ENCODE results near the gene HAGH. TPM values are rescaled to one million over a fixed set of nuclear protein-coding genes. Genes with fewer than 3 reads are reported as not detected.

Gene HAGH
- total and polyA plus RNA-seq, 12 donors: 115 to 179 (median 161) TPM

DNA sequence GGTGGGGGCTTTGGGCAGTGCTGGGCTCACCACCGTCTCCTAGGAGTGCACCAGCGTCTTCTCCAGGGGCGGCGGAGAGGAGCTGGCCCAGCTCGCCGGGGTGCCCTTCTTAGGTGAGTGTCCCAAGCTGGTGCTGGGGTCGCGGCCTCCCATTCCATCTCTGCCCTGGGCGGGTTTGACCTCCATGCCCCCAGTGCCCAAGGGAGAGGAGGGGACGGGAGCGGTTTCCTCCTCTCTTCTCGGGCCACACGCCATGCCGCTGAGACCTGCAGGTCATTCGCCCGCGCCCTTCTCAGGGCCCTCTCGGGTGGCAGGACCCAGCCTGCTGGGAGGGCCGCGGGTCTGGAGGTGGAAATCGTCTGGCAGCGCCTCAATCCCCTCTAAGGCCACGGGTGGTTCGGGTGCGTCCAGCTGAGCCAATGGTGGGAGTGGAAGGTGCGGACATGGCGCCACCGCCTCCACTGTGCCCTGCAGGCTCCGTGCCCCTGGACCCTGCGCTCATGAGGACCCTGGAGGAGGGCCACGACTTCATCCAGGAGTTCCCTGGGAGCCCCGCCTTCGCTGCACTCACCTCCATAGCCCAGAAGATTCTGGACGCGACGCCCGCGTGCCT is 38.4 kb downstream of the HAGH start:
- TF ChIP-seq, protein P1, sequence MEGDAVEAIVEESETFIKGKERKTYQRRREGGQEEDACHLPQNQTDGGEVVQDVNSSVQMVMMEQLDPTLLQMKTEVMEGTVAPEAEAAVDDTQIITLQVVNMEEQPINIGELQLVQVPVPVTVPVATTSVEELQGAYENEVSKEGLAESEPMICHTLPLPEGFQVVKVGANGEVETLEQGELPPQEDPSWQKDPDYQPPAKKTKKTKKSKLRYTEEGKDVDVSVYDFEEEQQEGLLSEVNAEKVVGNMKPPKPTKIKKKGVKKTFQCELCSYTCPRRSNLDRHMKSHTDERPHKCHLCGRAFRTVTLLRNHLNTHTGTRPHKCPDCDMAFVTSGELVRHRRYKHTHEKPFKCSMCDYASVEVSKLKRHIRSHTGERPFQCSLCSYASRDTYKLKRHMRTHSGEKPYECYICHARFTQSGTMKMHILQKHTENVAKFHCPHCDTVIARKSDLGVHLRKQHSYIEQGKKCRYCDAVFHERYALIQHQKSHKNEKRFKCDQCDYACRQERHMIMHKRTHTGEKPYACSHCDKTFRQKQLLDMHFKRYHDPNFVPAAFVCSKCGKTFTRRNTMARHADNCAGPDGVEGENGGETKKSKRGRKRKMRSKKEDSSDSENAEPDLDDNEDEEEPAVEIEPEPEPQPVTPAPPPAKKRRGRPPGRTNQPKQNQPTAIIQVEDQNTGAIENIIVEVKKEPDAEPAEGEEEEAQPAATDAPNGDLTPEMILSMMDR (IDR thresholded peaks at IDR 0.05): no peak
- no peaks in the 10 kb centered on the region for H3K27me3 ChIP-seq
- no peak overlapping the region for H3K27ac ChIP-seq
- DNase-seq: peak; percentile 3 to 14
- WGBS, 2 donors: 89 to 90% methylated on average over 36 to 38 of the region's 38 CpGs
- H3K4me1 ChIP-seq: peaks cover 4 to 32% (median 15%) of the 10 kb centered on the region in 9 donors
- intact Hi-C loops (cut with DNase I): no loop called here
- H3K36me3 ChIP-seq: peaks cover 0 to 63% (median 12%) of the 10 kb centered on the region in 9 donors
- ATAC-seq: no peak
- no peak overlapping the region for H3K4me3 ChIP-seq
- no peaks in the 10 kb centered on the region for H3K9me3 ChIP-seq

DNA sequence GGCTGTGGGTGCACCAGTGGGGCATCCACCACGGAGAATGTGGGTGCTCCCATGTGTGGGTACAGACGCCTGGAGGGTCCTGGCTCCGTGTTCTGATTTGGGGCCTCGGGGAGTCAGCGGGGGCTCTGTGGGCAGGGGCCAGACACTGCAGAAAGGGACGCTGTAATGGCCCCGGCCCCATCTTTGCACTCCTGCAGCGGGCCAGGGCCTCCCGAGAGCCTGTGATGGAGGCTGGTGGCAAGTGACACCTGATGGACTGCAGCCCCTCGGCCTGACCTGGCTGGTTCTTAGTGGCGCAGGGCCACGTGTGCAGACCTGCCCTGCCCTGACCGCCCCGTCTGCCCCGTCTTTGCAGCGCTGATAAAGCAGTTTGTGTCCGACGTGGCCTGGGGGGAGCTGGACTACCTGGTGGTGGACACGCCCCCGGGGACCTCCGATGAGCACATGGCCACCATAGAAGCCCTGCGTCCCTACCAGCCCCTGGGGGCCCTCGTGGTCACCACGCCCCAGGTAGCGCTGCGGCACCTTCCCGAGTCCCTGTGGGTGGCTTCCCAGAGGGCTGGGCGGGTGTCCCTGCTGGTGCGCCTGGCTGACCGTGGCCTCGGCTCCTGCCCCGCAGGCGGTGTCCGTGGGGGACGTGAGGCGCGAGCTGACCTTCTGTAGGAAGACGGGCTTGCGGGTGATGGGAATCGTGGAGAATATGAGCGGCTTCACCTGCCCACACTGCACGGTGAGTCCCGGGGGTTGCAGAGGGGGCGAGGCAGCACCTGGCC is 39.1 kb downstream of the HAGH start:
- TF ChIP-seq, protein P1 (IDR thresholded peaks at IDR 0.05): no peak
- Histone ChIP-seq H3K36me3 (peaks cover 0 to 63% (median 12%) of the 10 kb centered on the region in 9 donors), H3K4me1 (peaks cover 4 to 33% (median 15%) of the 10 kb centered on the region in 9 donors), H3K27me3 (no peaks in the 10 kb centered on the region), H3K9me3 (no peaks in the 10 kb centered on the region), H3K4me3 (no peak overlapping the region), H3K27ac (no peak overlapping the region)
- intact Hi-C loops (cut with DNase I): no loop called here
- DNase-seq: peak; percentile 4 to 13
- no peak for ATAC-seq
- 91 to 93% methylated on average over 44 of the region's 44 CpGs for WGBS, 2 donors

- H3K9me3 ChIP-seq: no peaks in the 10 kb centered on the region
- H3K27me3 ChIP-seq: no peaks in the 10 kb centered on the region
- peaks cover 4 to 33% (median 15%) of the 10 kb centered on the region in 9 donors for H3K4me1 ChIP-seq
- no peak overlapping the region for H3K27ac ChIP-seq
- no peak overlapping the region for H3K4me3 ChIP-seq
- WGBS, 2 donors: 90 to 93% methylated on average over 6 of the region's 6 CpGs
- DNase-seq: no peak
- no peak for ATAC-seq
- peaks cover 0 to 63% (median 12%) of the 10 kb centered on the region in 9 donors for H3K36me3 ChIP-seq
- intact Hi-C loops (cut with DNase I): no loop called here
- TF ChIP-seq, protein P1 (IDR thresholded peaks at IDR 0.05): no peak
Observed at GRCh38 chr16:1787056-1787321, 39.6 kb downstream of the HAGH start.

DNA sequence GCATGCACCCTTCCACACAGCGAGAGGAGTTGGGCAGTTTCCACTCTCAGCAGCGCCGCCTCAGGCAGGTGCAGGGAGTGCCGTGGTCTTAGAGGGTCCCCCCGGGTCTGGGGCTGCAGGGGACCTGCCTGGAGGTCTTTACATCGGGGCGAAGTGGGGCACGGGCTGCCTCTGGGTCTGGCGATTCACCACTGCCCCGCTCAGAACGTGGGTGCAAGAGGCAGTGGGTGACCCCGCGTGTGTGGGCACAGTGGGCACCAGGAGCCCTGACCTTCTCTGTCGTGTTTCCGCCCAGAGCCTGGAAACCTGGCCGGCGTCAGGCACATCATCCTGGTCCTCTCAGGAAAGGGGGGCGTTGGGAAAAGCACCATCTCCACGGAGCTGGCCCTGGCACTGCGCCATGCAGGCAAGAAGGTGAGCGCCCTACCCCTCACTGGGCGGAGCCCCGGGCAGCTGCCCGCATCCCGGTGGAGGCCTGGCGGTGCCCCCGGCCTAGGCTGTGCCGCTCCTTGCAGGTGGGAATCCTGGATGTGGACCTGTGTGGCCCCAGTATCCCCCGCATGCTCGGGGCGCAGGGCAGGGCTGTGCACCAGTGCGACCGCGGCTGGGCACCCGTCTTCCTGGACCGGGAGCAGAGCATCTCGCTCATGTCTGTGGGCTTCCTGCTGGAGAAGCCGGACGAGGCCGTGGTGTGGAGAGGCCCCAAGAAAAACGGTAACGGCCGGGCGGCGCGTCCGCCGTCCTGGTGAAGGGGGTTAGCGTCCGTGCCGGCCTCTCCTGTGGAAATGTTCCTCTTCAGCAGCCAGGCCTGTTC is 40.2 kb downstream of the HAGH start:
- intact Hi-C loops (cut with DNase I): no loop called here
- ATAC-seq: no peak
- DNase-seq: peak in 1 of 2 donors; percentile 16
- Histone ChIP-seq H3K9me3 (no peaks in the 10 kb centered on the region), H3K27ac (no peak overlapping the region), H3K27me3 (no peaks in the 10 kb centered on the region), H3K4me3 (no peak overlapping the region), H3K36me3 (peaks cover 0 to 58% (median 12%) of the 10 kb centered on the region in 9 donors), H3K4me1 (peaks cover 5 to 37% (median 18%) of the 10 kb centered on the region in 9 donors)
- TF ChIP-seq, protein P1 (IDR thresholded peaks at IDR 0.05): no peak
- WGBS, 2 donors: 88 to 89% methylated on average over 51 of the region's 51 CpGs
